Tibial nerve (tissue), 4 donors: Measurements from ENCODE around the gene GCNT4. TPM values are rescaled to one million over a fixed set of nuclear protein-coding genes. Genes with fewer than 3 reads are reported as not detected.

Experiments
- DNase-seq, 2 donors: peaks; one replicate each; pipeline ENCODE4 v3.0.0-alpha.2; 2019; ENCODE audit warnings: low spot score in 2 of 2
- H3K27ac ChIP-seq, 4 donors: fragments of 200-600 bp; sonication (generic) in 3 of 4; one replicate each; pipeline ENCODE4 v1.5.1; 2017 to 2019; ENCODE audit warnings: mild to moderate bottlenecking in 1 of 4
- H3K27me3 ChIP-seq, 2 donors: fragments of 200-600 bp; sonication (generic) in 1 of 2; one replicate each; pipeline versions ENCODE4 v1.5.1 to v1.6.0; 2017 to 2019
- H3K36me3 ChIP-seq, 3 donors: fragments of 200-600 bp; sonication (generic); one replicate each; pipeline ENCODE4 v1.5.1; 2018 to 2019
- H3K4me1 ChIP-seq, 4 donors: fragments of 200-600 bp; sonication (generic) in 3 of 4; one replicate each; pipeline ENCODE4 v1.5.1; 2017 to 2019
- H3K4me3 ChIP-seq, 4 donors: fragments of 200-600 bp; sonication (generic) in 3 of 4; one replicate each; pipeline ENCODE4 v1.5.1; 2017 to 2019; ENCODE audit warnings: mild to moderate bottlenecking in 1 of 4, moderate library complexity in 1 of 4
- H3K9me3 ChIP-seq, 4 donors: fragments of 200-600 bp; sonication (generic) in 3 of 4; one replicate each; pipeline ENCODE4 v1.5.1; 2017 to 2019
- EP300 ChIP-seq, 2 donors: sonication (generic); formaldehyde crosslinking; IDR thresholded peaks; one replicate each; pipeline ENCODE4 v1.6.1; 2017; ENCODE audit warnings: antibody characterized with exemption in 2 of 2, mild to moderate bottlenecking in 1 of 2
- POLR2A ChIP-seq, 2 donors: fragments of 450-650 bp; IDR thresholded peaks; one replicate each; pipeline ENCODE4 v1.6.1; 2017; ENCODE audit warnings: antibody characterized with exemption in 2 of 2, mild to moderate bottlenecking in 2 of 2, moderate library complexity in 2 of 2
- WGBS, 2 donors: methylation state at CpG; one replicate each; pipeline ENCODE4 v1.1.5; 2018; 5-methylcytosine and 5-hydroxymethylcytosine counted together
- total RNA-seq, 4 donors: library from RNA; depleted of rRNA; stranded (reverse); fragments of >200 nt; gene quantifications; one replicate each; pipeline ENCODE4 v1.1.0, GENCODE V29; 2016
- TF ChIP-seq, protein P1 (sequence below), 5 experiments: fragments of 200-600 bp in 3 of 5; fragments of 450-650 bp in 2 of 5; sonication (generic) in 3 of 5; IDR thresholded peaks; one replicate each; pipeline ENCODE4 v1.5.1; 2016 to 2019; ENCODE audit warnings: antibody characterized with exemption in 5 of 5, mild to moderate bottlenecking in 3 of 5, moderate library complexity in 2 of 5

The GCNT4 gene
- total RNA-seq, 4 donors from 2014 or later, result 0.63 to 1.5 (median 0.94) TPM

GRCh38 chr5:75067434-75067833 lies 15.1 kb upstream of the GCNT4 start:
- 93 to 94% methylated on average over 3 of the region's 3 CpGs for WGBS, 2 donors
- Histone ChIP-seq H3K9me3 (no peaks in the 10 kb centered on the region), H3K27ac (no peak overlapping the region), H3K4me3 (no peak overlapping the region), H3K36me3 (no peaks in the 10 kb centered on the region), H3K4me1 (no peaks in the 10 kb centered on the region), H3K27me3 (no peaks in the 10 kb centered on the region)
- DNase-seq, result no peak
- TF ChIP-seq, protein P1, sequence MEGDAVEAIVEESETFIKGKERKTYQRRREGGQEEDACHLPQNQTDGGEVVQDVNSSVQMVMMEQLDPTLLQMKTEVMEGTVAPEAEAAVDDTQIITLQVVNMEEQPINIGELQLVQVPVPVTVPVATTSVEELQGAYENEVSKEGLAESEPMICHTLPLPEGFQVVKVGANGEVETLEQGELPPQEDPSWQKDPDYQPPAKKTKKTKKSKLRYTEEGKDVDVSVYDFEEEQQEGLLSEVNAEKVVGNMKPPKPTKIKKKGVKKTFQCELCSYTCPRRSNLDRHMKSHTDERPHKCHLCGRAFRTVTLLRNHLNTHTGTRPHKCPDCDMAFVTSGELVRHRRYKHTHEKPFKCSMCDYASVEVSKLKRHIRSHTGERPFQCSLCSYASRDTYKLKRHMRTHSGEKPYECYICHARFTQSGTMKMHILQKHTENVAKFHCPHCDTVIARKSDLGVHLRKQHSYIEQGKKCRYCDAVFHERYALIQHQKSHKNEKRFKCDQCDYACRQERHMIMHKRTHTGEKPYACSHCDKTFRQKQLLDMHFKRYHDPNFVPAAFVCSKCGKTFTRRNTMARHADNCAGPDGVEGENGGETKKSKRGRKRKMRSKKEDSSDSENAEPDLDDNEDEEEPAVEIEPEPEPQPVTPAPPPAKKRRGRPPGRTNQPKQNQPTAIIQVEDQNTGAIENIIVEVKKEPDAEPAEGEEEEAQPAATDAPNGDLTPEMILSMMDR (IDR thresholded peaks at IDR 0.05), result no peak
- TF ChIP-seq POLR2A (IDR thresholded peaks at IDR 0.05), result no peak
- TF ChIP-seq EP300 (IDR thresholded peaks at IDR 0.05), result no peak

DNA sequence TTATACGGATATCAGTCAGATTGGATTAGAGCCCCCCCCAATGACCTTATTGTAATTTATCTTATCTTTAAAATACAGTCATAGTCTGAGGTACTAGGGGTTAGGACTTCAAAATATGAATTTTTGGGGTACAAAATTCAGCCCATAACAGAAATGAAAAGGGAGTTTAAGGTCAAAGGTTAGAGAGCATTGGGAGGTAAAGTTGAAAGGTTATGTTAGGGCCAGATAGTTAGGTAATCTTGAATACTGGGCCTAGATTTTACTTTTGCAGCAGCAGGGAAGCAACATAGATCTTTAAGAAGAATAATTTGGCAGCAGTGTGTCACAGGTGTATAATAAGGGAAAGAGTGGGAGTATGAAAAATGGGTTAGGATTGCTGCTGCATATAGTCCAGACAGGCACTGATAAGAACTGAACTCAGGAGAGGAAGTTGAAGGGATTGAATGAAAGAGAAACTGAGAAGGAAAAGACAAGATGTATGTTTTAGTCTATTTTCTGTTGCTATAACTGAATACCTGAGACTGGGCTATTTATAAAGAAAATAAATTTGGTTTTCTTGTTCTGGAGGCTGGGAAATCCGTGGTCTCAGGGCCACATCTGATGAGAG lies 10.7 kb upstream of the GCNT4 start:
- H3K4me3 ChIP-seq, result no peak overlapping the region
- no peaks in the 10 kb centered on the region for H3K36me3 ChIP-seq
- H3K27ac ChIP-seq, result no peak overlapping the region
- TF ChIP-seq EP300 (IDR thresholded peaks at IDR 0.05), result no peak
- no peak for TF ChIP-seq POLR2A (IDR thresholded peaks at IDR 0.05)
- TF ChIP-seq, protein P1 (IDR thresholded peaks at IDR 0.05), result no peak
- no peak for DNase-seq
- 79 to 87% methylated on average over 2 of the region's 2 CpGs for WGBS, 2 donors
- no peaks in the 10 kb centered on the region for H3K9me3 ChIP-seq
- H3K4me1 ChIP-seq, result no peaks in the 10 kb centered on the region
- H3K27me3 ChIP-seq, result no peaks in the 10 kb centered on the region

- H3K4me3 ChIP-seq, result no peak overlapping the region
- WGBS, 2 donors, result 71 to 78% methylated on average over 4 of the region's 4 CpGs
- H3K27ac ChIP-seq, result no peak overlapping the region
- TF ChIP-seq EP300 (IDR thresholded peaks at IDR 0.05), result no peak
- no peak for TF ChIP-seq POLR2A (IDR thresholded peaks at IDR 0.05)
- TF ChIP-seq, protein P1 (IDR thresholded peaks at IDR 0.05), result no peak
- no peak for DNase-seq
- H3K4me1 ChIP-seq, result no peaks in the 10 kb centered on the region
- H3K9me3 ChIP-seq, result no peaks in the 10 kb centered on the region
- H3K27me3 ChIP-seq, result no peaks in the 10 kb centered on the region
- no peaks in the 10 kb centered on the region for H3K36me3 ChIP-seq
These were observed 7.7 kb upstream of the GCNT4 start for GRCh38 chr5:75059912-75060545.

DNA sequence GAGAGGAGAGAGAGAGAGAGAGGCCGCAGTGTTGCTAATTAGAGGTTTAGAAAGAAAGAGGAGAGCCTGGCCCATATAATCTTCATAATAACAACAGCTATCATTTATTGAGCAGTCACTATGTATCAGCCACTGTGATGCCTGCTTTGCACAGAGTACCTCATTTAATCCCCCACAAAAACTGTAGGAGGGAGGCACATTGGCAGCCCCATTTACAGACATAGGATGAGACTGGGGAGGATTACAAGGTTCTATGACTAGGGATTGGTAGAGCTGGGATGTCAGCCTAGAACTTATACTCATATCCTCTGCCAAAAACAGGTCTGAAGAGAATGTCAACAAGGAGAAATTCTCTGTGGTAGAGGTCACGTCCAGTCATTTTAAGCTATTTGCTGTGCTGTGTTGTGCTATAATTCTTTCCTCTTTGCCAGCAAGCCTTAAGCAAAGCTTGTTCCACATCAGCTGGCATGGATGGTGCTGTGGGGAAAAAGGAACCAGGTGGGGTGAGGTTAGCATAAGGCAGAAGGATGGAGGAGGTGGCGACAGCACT lies 6.7 kb upstream of the GCNT4 start:
- WGBS, 2 donors, result 84 to 88% methylated on average over 3 of the region's 3 CpGs
- Histone ChIP-seq H3K9me3 (no peaks in the 10 kb centered on the region), H3K36me3 (no peaks in the 10 kb centered on the region), H3K27me3 (no peaks in the 10 kb centered on the region), H3K27ac (no peak overlapping the region), H3K4me1 (peaks cover 0 to 8% (median 6%) of the 10 kb centered on the region in 4 donors), H3K4me3 (no peak overlapping the region)
- TF ChIP-seq EP300 (IDR thresholded peaks at IDR 0.05) (no peak), POLR2A (IDR thresholded peaks at IDR 0.05) (no peak)
- TF ChIP-seq, protein P1 (IDR thresholded peaks at IDR 0.05), result no peak
- DNase-seq, result no peak

- no peak overlapping the region for H3K4me3 ChIP-seq
- 52 to 55% methylated on average over 2 of the region's 2 CpGs for WGBS, 2 donors
- TF ChIP-seq POLR2A (IDR thresholded peaks at IDR 0.05) (no peak), EP300 (IDR thresholded peaks at IDR 0.05) (no peak)
- TF ChIP-seq, protein P1 (IDR thresholded peaks at IDR 0.05), result no peak
- no peak for DNase-seq
- no peaks in the 10 kb centered on the region for H3K36me3 ChIP-seq
- no peaks in the 10 kb centered on the region for H3K27me3 ChIP-seq
- H3K4me1 ChIP-seq, result peaks cover 0 to 9% (median 6%) of the 10 kb centered on the region in 4 donors
- no peaks in the 10 kb centered on the region for H3K9me3 ChIP-seq
- no peak overlapping the region for H3K27ac ChIP-seq
These were observed 5.2 kb upstream of the GCNT4 start for GRCh38 chr5:75057561-75057960.
